ENCODE results near the gene CTSW.
"Not testable (repeated sequence)": the region's sequence is repeated elsewhere in the genome, so short reads cannot be mapped to it uniquely, and the experiment has no call there.

The CTSW gene

GRCh38 chr11:65891219-65892136 lies 11.8 kb downstream of the CTSW start:
- FAIRE-seq: no peak
- TF ChIP-seq POLR2A (IDR thresholded peaks at IDR 0.05; ENCODE audit: low read depth, low read length): 0 out of 2 replicates have a peak, but pooled peaks have one; percentile 10
- no peak for DNase-seq (ENCODE audit: insufficient read length, low spot score)

GRCh38 chr11:65892137-65892540 lies 12.5 kb downstream of the CTSW start:
- DNase-seq (ENCODE audit: insufficient read length, low spot score); FAIRE-seq: not testable (repeated sequence)
- 0 out of 2 replicates have a peak, but pooled peaks have one; percentile 10 for TF ChIP-seq POLR2A (IDR thresholded peaks at IDR 0.05; ENCODE audit: low read depth, low read length)

GRCh38 chr11:65892661-65893317 lies 13.2 kb downstream of the CTSW start:
- no peak for FAIRE-seq
- no peak for DNase-seq (ENCODE audit: insufficient read length, low spot score)
- TF ChIP-seq POLR2A (IDR thresholded peaks at IDR 0.05; ENCODE audit: low read depth, low read length): no peak; the same call in 1 of the 2 replicates

- no peak for TF ChIP-seq POLR2A (IDR thresholded peaks at IDR 0.05; ENCODE audit: low read depth, low read length)
- no peak for DNase-seq (ENCODE audit: insufficient read length, low spot score)
- FAIRE-seq: no peak
These were observed 14.5 kb downstream of the CTSW start for GRCh38 chr11:65894034-65894591.

- FAIRE-seq (no peak), DNase-seq (ENCODE audit: insufficient read length, low spot score) (no peak)
- TF ChIP-seq POLR2A (IDR thresholded peaks at IDR 0.05; ENCODE audit: low read depth, low read length): no peak
These were observed 15.9 kb downstream of the CTSW start for GRCh38 chr11:65895482-65895981.

GRCh38 chr11:65896034-65896999 lies 16.7 kb downstream of the CTSW start:
- FAIRE-seq: no peak
- DNase-seq (ENCODE audit: insufficient read length, low spot score): no peak
- TF ChIP-seq POLR2A (IDR thresholded peaks at IDR 0.05; ENCODE audit: low read depth, low read length): no peak

GRCh38 chr11:65897020-65897471 lies 17.4 kb downstream of the CTSW start:
- TF ChIP-seq POLR2A (IDR thresholded peaks at IDR 0.05; ENCODE audit: low read depth, low read length): no peak
- no peak for FAIRE-seq

GRCh38 chr11:65898656-65899355 lies 19.2 kb downstream of the CTSW start:
- FAIRE-seq (no peak), DNase-seq (ENCODE audit: insufficient read length, low spot score) (no peak)
- TF ChIP-seq POLR2A (IDR thresholded peaks at IDR 0.05; ENCODE audit: low read depth, low read length): peak; percentile 49; the same call in 1 of the 2 replicates

More at GRCh38 chr11:65897020-65897471, 17.4 kb downstream of the CTSW start:
- no peak for DNase-seq (ENCODE audit: insufficient read length, low spot score)

- no peak for TF ChIP-seq POLR2A (IDR thresholded peaks at IDR 0.05; ENCODE audit: low read depth, low read length)
- FAIRE-seq (no peak), DNase-seq (ENCODE audit: insufficient read length, low spot score) (no peak)
These were observed 19.9 kb downstream of the CTSW start for GRCh38 chr11:65899356-65900124.

GRCh38 chr11:65900125-65900898 lies 20.7 kb downstream of the CTSW start, which contains the start of gene FOSL1:
Gene FOSL1 (minus strand): TSS chr11:65900388. CDS start chr11:65900339, 49 bp downstream.
- FAIRE-seq (no peak), DNase-seq (ENCODE audit: insufficient read length, low spot score) (no peak)
- peak; percentile 90 for TF ChIP-seq POLR2A (IDR thresholded peaks at IDR 0.05; ENCODE audit: low read depth, low read length)

GRCh38 chr11:65900899-65901180 lies 21.2 kb downstream of the CTSW start:
- TF ChIP-seq POLR2A (IDR thresholded peaks at IDR 0.05; ENCODE audit: low read depth, low read length): no peak
- FAIRE-seq (no peak), DNase-seq (ENCODE audit: insufficient read length, low spot score) (no peak)
